ENCODE results near the gene TBC1D10B.
"Not testable (repeated sequence)": the region's sequence is repeated elsewhere in the genome, so short reads cannot be mapped to it uniquely, and the experiment has no call there.

The TBC1D10B gene

GRCh38 chr16:30324220-30324619 is 46.1 kb downstream of the TBC1D10B start:
- not testable (repeated sequence) for DNase-seq

GRCh38 chr16:30318647-30319046 is 51.6 kb downstream of the TBC1D10B start:
- not testable (repeated sequence) for DNase-seq

GRCh38 chr16:30310937-30311336 is 59.4 kb downstream of the TBC1D10B start:
- DNase-seq = not testable (repeated sequence)

GRCh38 chr16:30309255-30309654 is 61.0 kb downstream of the TBC1D10B start:
- not testable (repeated sequence) for DNase-seq
